Measurements from ENCODE around the gene TYW5. TPM values are rescaled to one million over a fixed set of nuclear protein-coding genes. Genes with fewer than 3 reads are reported as not detected.

The TYW5 gene
- total RNA-seq, 1 donor from 2014 or later, result 10.5 TPM

DNA sequence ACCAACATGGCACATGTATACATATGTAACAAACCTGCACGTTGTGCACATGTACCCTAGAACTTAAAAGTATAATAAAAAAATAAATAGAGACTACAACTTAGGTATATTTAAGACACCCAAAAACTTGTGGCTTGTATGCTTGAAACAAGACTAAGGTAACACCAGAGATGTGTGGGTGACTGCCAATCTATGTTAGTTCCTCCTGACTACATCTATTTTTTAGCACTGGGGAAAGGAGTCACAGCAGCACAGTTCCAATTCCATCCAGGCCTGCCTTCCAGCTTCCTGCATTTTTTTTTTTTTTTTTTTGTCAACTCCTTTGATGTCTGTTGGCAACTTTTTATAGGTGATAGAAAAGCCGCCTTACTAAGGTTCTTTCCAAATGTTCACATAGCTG, 26.0 kb downstream of the TYW5 start:
- Histone ChIP-seq H3K36me3 (ENCODE audit: control insufficient read depth, insufficient read depth, low read length) (peaks cover 2% of the 10 kb centered on the region), H3K4me3 (ENCODE audit: low read depth, low read length) (no peak overlapping the region), H3K27me3 (ENCODE audit: control insufficient read depth, insufficient read depth, low read length) (no peaks in the 10 kb centered on the region)
- DNase-seq (ENCODE audit: low read depth) (no peak), FAIRE-seq (no peak)
- TF ChIP-seq, protein P1, sequence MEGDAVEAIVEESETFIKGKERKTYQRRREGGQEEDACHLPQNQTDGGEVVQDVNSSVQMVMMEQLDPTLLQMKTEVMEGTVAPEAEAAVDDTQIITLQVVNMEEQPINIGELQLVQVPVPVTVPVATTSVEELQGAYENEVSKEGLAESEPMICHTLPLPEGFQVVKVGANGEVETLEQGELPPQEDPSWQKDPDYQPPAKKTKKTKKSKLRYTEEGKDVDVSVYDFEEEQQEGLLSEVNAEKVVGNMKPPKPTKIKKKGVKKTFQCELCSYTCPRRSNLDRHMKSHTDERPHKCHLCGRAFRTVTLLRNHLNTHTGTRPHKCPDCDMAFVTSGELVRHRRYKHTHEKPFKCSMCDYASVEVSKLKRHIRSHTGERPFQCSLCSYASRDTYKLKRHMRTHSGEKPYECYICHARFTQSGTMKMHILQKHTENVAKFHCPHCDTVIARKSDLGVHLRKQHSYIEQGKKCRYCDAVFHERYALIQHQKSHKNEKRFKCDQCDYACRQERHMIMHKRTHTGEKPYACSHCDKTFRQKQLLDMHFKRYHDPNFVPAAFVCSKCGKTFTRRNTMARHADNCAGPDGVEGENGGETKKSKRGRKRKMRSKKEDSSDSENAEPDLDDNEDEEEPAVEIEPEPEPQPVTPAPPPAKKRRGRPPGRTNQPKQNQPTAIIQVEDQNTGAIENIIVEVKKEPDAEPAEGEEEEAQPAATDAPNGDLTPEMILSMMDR (IDR thresholded peaks at IDR 0.05; ENCODE audit: insufficient read depth, low read length, severe bottlenecking), result no peak

DNA sequence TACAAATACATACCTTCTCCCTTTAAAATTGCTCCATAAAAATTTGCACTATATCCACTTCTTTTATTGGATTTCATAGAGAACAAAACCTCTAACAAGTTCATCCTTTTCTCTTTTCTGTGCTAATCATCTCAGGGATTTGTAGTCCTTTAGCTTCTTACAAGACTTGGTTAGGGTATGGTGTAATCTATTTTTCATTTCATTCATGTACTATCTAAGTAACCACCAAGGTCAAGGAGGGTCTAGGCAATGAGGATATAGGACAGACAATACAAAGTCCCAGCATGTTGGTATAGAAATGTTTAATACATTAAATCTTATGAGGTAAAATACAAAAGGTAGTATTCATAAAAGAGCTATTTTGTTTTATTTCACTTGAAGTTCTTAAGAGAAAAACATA, 26.7 kb downstream of the TYW5 start:
- TF ChIP-seq, protein P1 (IDR thresholded peaks at IDR 0.05; ENCODE audit: insufficient read depth, low read length, severe bottlenecking), result no peak
- Histone ChIP-seq H3K27me3 (ENCODE audit: control insufficient read depth, insufficient read depth, low read length) (no peaks in the 10 kb centered on the region), H3K4me3 (ENCODE audit: low read depth, low read length) (no peak overlapping the region), H3K36me3 (ENCODE audit: control insufficient read depth, insufficient read depth, low read length) (peaks cover 2% of the 10 kb centered on the region)
- FAIRE-seq, result no peak
- DNase-seq (ENCODE audit: low read depth), result no peak

DNA sequence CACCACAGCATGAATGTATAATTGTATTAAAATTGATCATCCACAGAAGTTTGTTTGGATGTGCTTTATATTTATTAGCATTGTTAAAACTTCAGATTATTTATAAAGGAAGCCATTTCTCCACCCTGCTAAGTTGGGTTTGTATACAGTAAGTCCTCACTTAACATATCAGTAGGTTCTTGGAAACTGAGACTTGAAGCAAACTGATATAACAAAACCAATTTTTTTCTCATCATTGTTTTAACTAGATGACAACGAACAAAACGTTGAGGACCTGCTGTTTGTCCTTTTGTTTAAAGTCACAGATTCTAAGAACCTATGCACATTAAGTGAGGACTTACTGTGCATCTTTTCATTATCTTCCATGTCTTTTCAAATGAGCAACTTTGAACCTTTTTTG, 27.1 kb downstream of the TYW5 start:
- FAIRE-seq, result no peak
- TF ChIP-seq, protein P1 (IDR thresholded peaks at IDR 0.05; ENCODE audit: insufficient read depth, low read length, severe bottlenecking), result no peak
- H3K36me3 ChIP-seq (ENCODE audit: control insufficient read depth, insufficient read depth, low read length), result peaks cover 2% of the 10 kb centered on the region
- DNase-seq (ENCODE audit: low read depth), result no peak
- H3K4me3 ChIP-seq (ENCODE audit: low read depth, low read length), result no peak overlapping the region
- no peaks in the 10 kb centered on the region for H3K27me3 ChIP-seq (ENCODE audit: control insufficient read depth, insufficient read depth, low read length)

DNA sequence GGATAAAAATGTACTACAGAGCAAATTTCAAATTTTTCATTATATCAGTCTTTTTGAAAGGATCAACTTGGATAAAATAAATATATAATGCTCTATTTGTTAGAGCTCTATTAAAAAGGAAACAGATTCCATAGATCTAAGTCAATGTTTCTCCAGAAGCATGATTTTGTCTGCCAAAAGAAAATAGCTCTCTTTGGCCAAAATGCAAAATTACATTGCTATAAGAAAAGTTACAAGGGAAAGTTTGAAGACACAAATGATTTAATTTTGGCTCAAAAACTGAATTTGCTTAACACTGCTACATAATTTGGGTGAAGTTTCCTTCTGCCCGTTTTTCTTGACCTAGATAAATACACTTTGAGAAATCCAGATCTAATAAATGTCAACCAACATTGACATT, 28.5 kb downstream of the TYW5 start:
- no peak overlapping the region for H3K4me3 ChIP-seq (ENCODE audit: low read depth, low read length)
- TF ChIP-seq, protein P1 (IDR thresholded peaks at IDR 0.05; ENCODE audit: insufficient read depth, low read length, severe bottlenecking), result no peak
- H3K27me3 ChIP-seq (ENCODE audit: control insufficient read depth, insufficient read depth, low read length), result no peaks in the 10 kb centered on the region
- no peak for DNase-seq (ENCODE audit: low read depth)
- no peaks in the 10 kb centered on the region for H3K36me3 ChIP-seq (ENCODE audit: control insufficient read depth, insufficient read depth, low read length)
- FAIRE-seq, result no peak

DNA sequence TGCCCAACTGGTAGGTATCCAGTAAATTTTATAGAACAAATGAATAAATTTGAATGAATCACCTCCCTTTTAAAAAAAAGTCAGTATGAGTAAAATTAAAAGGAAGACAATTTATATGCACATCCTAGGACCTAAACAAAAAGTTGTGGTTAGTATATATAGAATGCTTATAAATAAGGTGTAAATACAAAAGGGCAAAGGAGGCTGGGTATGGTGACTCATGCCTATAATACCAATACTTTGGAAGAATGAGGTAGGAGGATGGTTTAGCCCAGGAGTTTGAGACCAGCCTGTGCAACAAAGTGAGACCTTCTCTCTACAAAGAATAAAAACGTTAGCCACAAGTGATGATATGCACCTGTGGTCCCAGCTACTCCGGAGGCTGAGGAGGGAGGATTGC, 31.4 kb downstream of the TYW5 start:
- FAIRE-seq (no peak), DNase-seq (ENCODE audit: low read depth) (no peak)
- Histone ChIP-seq H3K27me3 (ENCODE audit: control insufficient read depth, insufficient read depth, low read length) (no peaks in the 10 kb centered on the region), H3K36me3 (ENCODE audit: control insufficient read depth, insufficient read depth, low read length) (no peaks in the 10 kb centered on the region), H3K4me3 (ENCODE audit: low read depth, low read length) (no peak overlapping the region)
- TF ChIP-seq, protein P1 (IDR thresholded peaks at IDR 0.05; ENCODE audit: insufficient read depth, low read length, severe bottlenecking), result no peak

DNA sequence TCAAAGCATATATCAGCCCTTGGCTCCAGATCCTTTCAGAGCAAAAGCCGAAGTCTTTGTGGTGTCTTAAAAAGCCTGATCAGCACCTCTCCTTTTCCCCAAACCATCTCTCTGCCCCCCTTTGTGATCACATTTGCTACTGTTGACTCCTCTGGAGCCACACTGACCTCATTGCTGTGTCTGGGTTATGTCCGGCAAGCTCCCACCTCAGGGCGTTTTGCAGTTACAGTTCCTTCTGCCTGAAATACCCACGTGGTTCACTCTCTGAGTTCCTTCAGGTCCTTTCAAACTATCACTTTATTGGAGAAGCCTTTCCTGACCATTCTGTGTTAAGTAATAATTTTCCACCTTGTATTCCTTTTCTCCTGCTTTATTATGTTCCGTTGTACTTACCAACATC, 32.4 kb downstream of the TYW5 start:
- FAIRE-seq, result peak; percentile 52
- H3K4me3 ChIP-seq (ENCODE audit: low read depth, low read length), result no peak overlapping the region
- no peaks in the 10 kb centered on the region for H3K27me3 ChIP-seq (ENCODE audit: control insufficient read depth, insufficient read depth, low read length)
- H3K36me3 ChIP-seq (ENCODE audit: control insufficient read depth, insufficient read depth, low read length), result no peaks in the 10 kb centered on the region
- TF ChIP-seq, protein P1 (IDR thresholded peaks at IDR 0.05; ENCODE audit: insufficient read depth, low read length, severe bottlenecking), result no peak
- DNase-seq (ENCODE audit: low read depth), result no peak

All from bronchial epithelial cell (primary cell).